GM21367 (cell line): ENCODE data around the gene ZDHHC14.
A peak's percentile ranks its signal among the peaks of the same experiment; 100 is the strongest.
"Not testable (repeated sequence)": the region's sequence is repeated elsewhere in the genome, so short reads cannot be mapped to it uniquely, and the experiment has no call there.

Experiments used
- ATAC-seq: cut with Tn5 transposase; IDR thresholded peaks from one replicate; pipeline ENCODE4 v1.9.1; 2021; ENCODE audit not compliant: unreplicated experiment

Gene ZDHHC14

DNA sequence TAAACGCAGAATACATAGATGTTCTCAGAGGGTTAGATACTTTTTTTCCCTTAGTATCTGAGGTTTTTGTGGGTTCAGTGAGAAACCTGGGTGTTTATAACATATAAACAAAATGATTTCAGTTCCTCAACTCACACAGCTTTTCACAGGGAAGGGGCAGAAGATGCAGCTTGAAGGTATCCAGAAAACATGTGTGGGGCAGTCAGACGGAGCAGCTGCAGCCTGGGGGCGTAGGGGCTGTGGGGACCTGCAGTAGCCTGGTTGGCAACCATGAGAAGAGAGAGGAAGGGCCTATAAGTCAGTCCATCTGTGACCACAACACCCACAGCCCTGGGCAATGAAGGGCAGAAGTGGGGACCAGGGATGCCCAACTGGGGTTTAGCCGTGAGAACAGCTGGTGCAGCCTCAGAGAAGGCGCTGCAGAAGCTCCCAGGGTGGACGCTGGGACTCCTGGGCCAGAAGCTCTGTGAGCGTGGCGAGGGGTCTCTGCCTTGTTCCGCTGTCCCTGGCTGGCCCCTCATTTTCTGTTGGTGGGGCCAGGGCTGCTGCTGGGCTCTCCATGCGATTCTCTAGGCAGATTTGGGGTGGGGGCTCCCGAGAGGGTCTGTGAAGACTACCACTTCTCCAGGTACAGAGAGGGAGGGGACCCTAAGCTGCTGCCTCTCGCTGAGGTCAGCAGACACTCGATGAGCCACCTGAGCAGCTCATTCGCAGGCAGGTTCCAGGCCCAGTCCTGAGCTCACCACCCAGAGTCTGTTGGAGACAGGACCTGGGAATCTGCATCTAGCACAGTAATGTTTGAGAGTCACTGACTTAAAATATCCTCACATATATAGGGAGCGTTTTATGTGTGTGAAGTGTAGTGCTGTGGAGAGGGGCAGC, 181.2 kb downstream of the ZDHHC14 start:
- ATAC-seq = peak; percentile 38

DNA sequence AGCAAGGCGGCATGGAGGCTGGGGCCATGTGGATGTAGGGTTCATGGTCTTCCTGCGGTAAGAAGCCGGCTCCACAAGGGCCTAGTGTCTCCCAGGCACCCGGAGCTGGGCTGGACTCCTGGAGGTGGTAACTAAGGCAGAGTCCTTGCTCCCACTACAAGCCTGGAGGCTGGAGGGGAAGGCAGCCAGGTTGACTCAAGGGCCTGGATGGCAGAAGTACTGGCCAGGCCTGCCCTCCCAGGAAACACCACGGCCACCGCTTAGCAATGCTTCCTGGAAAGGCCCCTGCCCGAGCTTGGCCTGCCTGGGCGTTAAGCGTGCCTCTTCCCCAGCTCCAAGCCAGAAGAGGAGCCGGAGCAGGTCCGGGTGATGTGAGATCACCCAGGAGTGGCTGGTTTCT, 182.0 kb downstream of the ZDHHC14 start:
- ATAC-seq = no peak

DNA sequence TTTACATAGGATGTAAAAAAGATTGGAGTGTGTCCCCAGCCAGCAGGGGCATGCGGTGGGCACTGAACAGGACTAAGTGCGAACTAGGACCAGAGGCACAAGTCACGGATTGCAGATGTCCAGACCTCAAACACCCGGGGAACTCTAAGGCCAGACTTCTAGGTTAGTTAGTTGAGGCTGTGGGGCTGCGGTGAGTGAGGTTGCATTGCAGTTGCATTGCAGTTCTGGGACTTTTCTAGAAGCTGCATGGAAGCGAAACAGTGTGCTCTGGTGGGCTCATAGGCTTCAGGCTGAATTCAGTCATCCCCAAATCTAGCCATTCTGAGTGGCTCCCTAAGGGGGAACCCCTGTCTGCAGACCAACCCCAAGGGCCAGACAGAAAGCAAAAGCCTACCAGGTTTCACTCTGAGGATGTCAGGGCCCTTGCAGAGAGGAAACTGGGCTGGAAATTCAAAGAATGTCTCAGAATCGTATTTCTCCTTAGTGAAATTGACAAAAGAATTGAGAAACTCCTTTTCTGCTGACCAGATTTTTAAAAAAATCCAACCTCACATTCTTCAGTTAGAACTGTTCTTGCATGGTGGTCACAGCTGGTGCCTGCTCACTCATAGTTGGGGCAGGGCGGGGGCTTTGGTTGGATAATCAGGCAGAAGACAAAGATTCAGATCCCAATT, 182.8 kb downstream of the ZDHHC14 start:
- ATAC-seq = peak; percentile 52

DNA sequence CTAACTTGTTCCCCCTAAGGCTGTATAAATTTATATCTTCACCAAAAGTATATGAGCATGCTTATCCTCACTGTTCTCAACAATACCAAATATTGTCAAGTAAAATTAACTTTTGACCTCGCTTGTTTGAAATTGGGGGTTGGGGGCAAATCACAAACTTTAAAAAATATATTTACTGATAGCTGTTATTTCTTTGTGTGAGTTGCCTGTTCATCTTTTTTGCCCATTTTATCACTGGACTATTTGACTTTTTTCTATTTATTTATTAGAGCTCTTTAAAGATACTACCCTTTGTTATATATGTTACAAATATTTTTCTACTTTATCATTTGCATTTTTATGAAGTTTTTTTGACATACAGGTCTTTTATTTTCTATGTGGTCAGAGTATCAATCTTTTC, 187.7 kb downstream of the ZDHHC14 start:
- ATAC-seq = no peak

DNA sequence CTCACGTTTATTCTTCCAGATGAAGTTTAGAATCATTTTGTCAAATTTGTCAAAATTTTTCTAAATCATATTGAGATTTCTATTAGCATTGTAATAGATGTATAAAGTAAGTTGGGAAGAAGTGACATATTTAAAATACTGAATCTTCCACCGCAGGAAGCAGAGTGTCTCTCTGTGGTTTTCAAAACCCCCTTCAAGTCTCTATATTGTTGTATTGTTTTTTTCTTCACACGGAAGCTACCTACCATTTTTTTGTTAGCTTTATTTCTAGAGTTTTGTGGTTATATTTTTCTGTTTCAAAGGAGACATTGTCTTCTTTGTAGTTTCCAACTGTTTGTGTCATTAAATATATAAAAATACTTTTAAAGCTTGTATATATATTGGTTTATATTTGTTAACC, 188.6 kb downstream of the ZDHHC14 start:
- ATAC-seq = peak; percentile 42

DNA sequence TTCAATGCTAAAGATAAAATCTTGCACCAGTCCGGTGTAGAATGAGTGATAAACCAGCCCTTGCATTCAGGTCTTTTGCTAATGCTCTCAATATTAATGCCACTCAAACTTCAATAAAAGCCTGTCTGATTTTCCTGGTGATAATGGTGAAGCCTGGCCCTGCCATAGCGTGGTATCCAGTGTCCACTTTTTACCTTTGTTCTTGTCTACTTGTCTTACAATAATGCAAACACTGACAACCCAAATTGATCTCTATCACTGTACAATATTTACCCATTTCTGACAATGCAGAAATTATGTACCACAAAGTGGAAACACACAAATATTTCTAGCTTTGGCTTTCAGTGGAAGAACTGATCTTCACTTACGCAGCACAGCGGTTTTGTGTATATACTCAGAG, 189.1 kb downstream of the ZDHHC14 start:
- ATAC-seq = no peak

DNA sequence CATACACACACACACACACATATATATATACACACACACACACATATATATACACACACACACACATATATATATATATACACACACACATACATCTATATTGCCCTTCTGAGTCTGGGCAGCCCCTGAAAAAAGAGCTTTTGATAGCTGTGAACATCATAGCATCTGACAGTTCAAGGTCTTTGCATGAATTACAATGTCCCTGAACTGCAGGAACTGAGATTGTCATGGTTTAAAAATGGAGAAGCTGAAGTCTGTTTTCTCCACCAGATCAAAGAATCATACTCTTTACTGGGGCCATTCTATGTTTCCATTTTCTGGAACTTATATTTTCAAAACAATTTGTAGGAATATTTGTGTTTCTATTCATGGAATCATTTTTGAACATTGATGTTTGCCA, 189.8 kb downstream of the ZDHHC14 start:
- no peak for ATAC-seq

DNA sequence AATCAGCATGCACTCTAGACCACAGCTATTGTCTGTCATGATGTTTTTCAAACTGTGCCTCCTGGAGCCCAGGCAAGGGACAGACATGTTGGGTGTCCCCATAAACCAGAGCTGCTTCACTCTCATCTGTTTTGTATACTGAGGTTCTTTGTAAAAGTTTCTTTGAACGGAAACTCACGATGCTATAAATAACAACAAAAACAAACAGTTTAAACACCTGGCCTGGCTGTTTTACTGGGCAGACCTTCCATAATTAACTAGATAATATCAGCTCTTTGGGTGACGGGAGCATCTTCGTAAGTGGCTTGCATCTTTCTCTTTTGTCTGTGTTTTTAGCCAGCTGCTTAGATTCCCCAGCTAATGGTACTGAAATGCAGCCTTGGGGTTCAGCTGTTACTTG, 190.3 kb downstream of the ZDHHC14 start:
- ATAC-seq = peak; percentile 63

DNA sequence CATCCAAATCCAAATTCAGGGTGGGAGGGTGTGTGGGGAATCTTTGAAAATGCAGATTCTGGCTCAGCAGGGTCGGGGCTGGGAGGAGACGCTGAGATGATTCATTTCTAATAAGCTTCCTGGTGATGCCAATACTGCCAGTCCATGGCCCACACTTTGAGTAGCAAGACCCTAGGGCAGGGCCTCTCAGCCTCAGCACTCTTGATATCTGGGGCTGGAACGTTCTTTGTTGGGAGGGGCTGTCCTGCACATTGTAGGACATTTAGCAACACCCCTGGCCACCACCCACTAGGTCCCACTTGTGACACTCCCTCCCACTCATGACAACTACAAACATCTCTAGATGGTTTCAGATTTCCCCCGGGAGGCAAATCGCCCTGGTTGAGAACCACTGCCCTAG, 191.0 kb downstream of the ZDHHC14 start:
- ATAC-seq = no peak

DNA sequence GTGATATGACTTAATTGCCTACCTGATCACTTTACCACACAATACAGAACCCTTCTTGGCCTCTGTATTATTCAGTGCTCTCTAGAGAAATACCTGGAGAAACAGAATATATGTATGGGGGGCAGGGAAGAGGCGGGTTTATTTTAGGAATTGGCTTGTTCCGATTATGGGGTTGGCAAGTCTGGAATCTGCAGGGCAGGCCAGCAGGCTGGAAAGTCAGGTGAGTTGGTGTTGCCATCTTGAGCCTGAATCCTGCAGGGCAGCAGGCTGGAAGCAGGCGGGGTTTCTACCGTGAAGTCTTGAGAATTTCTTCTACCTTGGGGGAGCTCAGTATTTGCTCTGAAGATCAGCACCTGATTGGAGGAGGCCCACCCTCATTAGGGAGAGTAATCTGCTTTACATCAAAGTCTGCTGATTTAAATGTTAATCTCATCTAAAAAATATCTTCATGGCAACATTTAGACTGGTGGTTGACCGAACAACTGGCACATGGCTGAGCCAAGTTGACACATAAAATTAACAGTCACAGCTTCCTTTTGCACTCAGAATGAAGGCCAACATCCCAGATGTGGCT, 193.9 kb downstream of the ZDHHC14 start:
- no peak for ATAC-seq

DNA sequence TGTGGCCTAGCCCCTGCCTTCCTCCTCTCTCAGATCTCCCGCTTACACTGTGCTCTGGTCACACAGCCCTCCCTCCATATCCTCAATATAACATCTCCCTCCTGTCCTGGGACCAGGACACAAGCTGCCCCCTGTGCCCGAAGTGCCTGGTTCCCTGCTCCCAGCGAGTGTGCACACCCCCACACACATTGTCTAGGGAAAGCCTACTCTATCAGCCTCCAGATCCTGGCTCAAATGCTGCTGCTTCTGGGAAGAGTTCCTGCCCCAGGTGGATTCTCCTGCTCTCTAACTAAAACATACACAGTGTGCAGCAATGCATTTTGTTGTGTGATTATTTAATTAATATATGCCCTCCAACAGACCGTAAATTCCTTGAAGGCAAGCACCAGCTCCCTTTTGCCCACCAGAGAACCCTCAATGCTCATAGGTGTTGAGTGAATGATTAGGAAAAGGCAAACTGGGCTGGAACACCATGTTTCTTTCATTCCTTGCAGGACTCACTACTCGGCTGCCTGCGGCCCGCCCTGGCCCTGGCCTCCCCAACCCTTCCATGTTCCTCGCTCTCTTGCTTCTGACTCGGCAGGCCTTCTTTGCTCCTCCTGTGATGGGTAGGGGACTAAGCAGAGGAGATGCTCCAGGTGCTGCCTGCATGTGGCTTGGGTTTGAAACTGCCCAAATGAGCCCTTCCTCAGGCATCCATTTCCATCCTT, 194.6 kb downstream of the ZDHHC14 start:
- ATAC-seq = no peak

DNA sequence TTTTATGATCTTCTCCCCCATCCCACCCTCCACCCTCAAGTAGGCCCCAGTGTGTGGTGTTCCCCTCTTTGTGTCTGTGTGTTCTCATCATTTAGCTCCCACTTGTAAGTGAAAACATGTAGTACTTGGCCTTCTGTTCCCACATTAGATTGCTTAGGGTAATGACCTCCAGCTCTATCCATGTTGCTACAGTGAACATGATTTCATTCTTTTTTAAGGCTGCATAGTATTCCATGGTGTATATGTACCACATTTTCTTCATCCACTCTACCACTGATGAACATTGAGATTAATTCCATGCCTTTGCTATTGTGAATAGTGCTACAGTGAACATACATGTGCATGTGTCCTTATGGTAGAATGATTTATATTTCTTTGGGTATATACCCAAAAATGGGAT, 196.0 kb downstream of the ZDHHC14 start:
- ATAC-seq = not testable (repeated sequence)

DNA sequence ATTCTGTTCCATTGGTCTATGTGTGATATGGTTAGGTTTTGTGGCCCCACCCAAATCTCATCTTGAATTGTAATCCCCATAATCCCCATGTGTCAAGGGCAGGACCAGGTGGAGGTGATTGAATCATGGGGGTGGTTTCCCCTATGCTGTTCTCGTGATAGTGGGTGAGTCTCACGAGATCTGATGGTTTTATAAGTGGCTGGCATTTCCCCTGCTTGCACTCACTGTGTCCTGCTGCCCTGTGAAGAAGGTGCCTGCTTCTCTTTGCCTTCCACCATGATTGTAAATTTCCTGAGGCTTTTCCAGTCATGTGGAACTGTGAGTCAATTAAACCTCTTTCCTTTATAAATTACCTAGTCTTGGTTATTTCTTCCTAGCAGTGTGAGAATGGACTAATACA, 197.5 kb downstream of the ZDHHC14 start:
- ATAC-seq = not testable (repeated sequence)

DNA sequence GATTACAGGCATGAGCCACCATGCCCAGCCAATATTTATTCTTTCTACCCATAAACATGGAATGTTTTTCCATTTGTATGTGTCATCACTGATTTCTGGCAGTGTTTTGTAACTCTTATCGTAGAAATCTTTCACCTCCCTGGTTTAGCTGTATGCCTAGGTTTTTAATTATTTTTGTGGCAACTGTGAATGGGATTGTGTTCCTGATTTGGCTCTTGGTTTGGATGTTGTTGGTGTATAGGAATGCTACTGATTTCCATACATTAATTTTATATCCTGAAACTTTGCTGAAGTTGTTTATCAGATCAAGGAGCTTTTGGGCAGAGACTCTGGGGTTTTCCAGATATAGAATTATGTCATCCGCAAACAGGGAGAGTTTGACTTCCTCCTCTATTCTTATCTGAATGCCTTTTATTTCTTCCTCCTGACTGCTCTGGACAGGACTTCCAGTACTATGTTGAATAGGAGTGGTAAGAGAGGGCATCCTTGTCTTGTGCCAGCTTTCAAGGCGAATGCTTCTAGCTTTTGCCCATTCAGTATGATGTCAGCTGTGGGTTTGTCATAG, 198.6 kb downstream of the ZDHHC14 start:
- no peak for ATAC-seq

DNA sequence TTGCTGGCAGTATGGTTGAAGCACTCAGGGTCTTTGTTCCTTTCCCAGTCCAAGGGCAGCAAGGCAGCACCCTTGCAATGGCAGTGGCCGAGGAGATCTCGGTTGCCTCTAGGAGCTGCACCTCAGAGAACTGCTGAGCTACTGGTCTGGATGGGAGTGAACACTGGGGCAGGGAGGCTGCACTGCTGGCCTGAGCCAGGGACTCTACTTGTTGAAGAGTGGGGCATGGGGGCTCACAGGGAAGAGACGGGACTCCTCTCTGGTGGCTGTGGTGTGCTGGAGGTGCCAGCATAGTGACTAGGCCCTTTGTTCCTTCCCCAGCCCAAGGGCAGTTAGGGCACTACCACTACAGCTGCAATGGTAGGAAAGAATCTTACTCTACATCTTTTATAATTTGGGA, 203.0 kb downstream of the ZDHHC14 start:
- no peak for ATAC-seq

DNA sequence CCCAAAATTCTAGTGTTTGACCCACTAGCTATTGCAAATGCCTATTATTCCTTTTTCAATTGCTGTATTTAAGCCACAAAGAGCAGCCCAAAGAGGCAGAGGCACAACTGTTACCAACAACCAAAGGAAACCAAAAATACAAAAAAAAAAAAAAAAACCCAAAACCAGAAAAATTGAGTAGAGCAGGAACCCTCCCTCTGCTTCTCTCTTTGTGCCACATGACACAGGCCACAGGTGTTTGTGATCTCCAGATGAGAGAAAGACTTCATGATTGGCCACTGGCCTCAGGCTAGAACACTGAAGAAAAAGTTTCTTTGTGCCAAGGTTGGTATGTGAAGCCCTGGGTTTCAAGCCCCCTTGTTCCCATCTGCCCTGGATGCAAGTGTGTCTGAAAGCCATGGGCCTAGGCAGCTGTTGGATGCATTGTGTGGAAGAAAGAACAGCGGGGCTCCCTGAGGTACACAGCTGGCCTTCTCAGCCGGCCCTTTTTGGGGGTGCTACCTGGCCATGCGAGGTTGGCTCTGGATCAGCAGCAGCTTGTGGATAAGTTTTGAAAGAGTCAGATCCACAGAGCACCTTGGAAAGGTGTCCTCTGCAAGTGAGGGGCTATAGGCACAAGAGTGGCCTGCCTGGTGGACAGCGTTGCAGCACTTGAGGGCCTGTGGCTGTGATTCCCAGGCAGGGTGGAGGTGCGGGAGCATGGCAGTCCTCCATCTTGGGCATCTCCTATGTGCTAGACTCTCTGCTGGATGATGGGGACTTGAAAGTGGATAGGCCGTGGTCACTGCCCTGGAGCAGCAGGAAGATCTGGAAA, 204.5 kb downstream of the ZDHHC14 start:
- no peak for ATAC-seq

DNA sequence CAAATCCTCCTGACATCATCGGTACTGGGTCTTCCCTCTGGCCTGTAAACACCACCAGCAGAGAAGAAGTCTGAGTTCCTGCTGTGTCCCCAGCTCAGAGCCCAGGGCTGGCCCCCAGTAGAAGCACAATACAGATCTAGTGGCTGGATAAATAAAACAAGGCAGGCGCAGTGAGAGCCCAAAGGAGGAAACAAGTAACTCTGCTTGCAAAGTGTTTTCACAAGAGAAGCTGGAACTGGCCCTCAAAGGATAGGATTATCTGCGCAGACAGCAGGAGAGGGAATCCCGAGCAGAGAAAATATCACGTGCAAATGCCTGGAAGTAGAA, 205.1 kb downstream of the ZDHHC14 start:
- no peak for ATAC-seq

DNA sequence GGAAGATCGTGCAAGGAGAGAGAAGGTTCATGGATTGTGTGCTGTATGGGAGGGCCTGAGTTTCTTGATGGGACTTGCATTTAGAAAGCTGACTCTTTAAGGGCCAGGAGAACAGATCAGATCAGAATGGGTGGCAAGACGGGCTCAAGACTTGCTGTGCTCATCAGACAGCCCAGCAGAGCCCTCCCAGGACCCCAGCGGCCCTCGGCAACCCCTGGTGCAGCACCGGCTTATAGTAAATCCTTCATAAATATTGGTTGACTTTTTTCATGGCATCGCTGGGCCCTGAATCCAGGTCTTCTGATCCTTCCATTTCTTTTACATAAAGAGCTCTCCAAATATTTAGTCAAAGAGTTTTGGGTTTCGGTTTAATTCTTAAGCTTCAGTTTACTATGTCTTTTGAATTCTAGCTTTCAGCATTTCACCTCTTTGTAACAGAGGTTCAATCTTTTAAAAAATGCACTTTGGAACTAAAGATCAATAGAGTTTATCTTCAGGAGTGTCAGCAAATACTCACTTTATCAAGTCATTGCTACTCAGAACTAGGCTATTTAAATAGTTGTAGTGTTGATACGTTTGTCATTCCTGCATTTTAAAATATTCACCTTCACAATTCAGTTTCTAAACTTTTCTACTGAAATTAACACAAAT, 205.6 kb downstream of the ZDHHC14 start:
- no peak for ATAC-seq

DNA sequence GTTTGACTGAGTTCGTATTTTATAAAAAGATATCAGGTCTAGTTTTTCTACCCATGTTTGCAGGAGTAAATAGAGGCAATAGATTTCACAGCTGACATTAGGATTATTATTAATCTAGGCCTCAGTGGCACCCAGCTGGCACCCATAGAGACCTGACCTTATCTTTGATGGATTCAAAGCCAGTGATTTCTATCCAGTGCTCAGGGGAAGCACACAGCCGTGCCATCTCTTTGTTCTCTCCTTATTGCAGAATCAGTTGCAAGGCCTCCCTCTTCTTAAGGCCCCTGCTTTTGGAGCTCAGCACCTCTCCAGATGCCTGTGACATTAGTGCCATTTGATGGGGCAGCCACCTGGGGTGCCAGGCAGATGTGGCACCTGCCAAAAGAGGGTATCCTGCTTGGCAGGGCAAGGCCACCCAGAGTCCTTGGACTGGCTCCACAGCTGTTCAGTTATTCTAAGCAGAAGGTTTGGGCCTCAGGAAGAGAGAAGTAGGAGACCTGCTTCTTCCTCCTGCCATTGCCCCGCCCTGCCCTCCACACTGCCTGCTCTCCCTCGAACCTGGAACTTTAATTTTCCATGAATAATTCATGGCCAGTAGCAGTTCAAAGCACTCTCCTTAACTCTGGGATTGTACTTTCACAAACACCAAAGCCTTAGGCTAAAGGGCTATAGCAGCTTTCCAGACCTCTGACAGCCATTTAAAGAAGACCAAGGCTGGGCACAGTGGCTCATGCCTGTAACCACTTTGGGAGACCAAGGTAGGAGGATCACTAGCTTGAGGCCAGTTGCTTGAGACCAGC, 206.3 kb downstream of the ZDHHC14 start:
- no peak for ATAC-seq
